ENCODE data around the gene IGSF9. TPM values are rescaled to one million over a fixed set of nuclear protein-coding genes. Genes with fewer than 3 reads are reported as not detected.
A peak's percentile ranks its signal among the peaks of the same experiment; 100 is the strongest.

Gene IGSF9
- total and polyA plus RNA-seq, 2 of the 13 experiments (the other 11 are each of a cell fraction or from before 2014, with no cell fraction given), result 0.03 TPM; not detected in 1

DNA sequence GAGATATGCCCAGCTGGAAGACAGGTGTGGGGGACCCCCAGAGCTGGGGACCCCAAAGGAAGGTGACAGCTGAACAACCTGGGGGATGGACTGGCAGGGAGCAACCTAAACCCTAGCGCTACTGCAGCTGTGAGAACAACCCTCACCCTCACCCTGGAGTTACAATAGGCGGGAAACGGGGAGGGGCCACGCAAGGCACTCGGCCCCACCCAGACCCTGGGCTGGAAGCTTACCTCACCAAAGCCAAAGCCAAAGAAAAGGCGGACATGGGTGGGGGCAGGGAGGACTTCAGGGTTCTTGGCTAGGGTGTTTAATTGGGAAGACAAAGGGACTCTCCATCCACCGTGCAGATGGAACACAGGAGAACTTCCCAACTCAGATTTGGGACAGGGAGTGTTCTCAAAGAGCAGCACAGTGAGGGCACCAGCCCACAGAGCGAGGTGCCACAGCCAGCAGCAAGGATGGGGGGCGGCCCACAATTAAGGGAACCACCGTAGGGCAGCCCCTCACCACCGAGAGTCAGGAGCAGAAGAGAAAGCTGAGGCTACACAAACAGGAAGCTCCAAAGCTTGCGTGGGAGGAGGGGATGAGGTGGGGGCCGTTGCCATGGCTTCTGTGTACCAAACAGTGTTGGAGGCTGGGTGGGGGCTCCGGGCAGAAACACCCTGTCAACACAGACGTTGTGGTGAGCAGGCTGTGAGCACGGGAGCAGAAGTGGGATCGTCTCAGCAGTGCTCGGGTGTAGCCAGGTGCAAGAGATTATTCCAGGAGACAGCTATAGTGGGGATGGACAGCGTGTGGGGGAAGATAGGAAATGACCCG is 22.0 kb downstream of the IGSF9 start (continued):
- no peak for TF ChIP-seq ZNF281 (CRISPR knock-in tag; IDR thresholded peaks at IDR 0.05; ENCODE audit: borderline replicate concordance)
- TF ChIP-seq CSRNP1 (CRISPR knock-in tag; IDR thresholded peaks at IDR 0.05), result no peak
- TF ChIP-seq GABPA (IDR thresholded peaks at IDR 0.05; ENCODE audit: low read depth, low read length), result no peak
- no peak for TF ChIP-seq GABPA (CRISPR knock-in tag; IDR thresholded peaks at IDR 0.05; ENCODE audit: low read depth)
- no peak for TF ChIP-seq IKZF1 (IDR thresholded peaks at IDR 0.05)
- no peak for TF ChIP-seq SALL1 (CRISPR knock-in tag; IDR thresholded peaks at IDR 0.05)
- no peak for TF ChIP-seq NR2F1 (CRISPR knock-in tag; IDR thresholded peaks at IDR 0.05)
- TF ChIP-seq, protein P1, sequence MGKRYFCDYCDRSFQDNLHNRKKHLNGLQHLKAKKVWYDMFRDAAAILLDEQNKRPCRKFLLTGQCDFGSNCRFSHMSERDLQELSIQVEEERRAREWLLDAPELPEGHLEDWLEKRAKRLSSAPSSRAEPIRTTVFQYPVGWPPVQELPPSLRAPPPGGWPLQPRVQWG (CRISPR knock-in tag; IDR thresholded peaks at IDR 0.05; ENCODE audit: borderline replicate concordance, low read depth), result no peak
- TF ChIP-seq HNRNPUL1 (IDR thresholded peaks at IDR 0.05; ENCODE audit: low read depth, low read length), result no peak
- TF ChIP-seq NFKB2 (CRISPR knock-in tag; IDR thresholded peaks at IDR 0.05; ENCODE audit: borderline replicate concordance), result no peak
- TF ChIP-seq TFAP4 (IDR thresholded peaks at IDR 0.05; ENCODE audit: borderline replicate concordance, low read depth), result no peak
- no peak for TF ChIP-seq HMGA1 (CRISPR knock-in tag; conservative IDR thresholded peaks at IDR 0.05)
- TF ChIP-seq BHLHE40 (IDR thresholded peaks at IDR 0.05; ENCODE audit: low read length), result peak; percentile 64; the same call in 1 of the 2 replicates
- no peak for TF ChIP-seq THAP9 (CRISPR knock-in tag; IDR thresholded peaks at IDR 0.05; ENCODE audit: borderline replicate concordance)
- no peak for TF ChIP-seq TOPORS (CRISPR knock-in tag; IDR thresholded peaks at IDR 0.05)
- no peak for TF ChIP-seq NFIC (IDR thresholded peaks at IDR 0.05; ENCODE audit: low read length)
- no peak for TF ChIP-seq ZFY (CRISPR knock-in tag; IDR thresholded peaks at IDR 0.05)
- no peak for TF ChIP-seq NR1H2 (CRISPR knock-in tag; IDR thresholded peaks at IDR 0.05; ENCODE audit: borderline replicate concordance, low read depth)
- TF ChIP-seq NFE2 (CRISPR knock-in tag; IDR thresholded peaks at IDR 0.05), result no peak
- TF ChIP-seq NFYB (CRISPR knock-in tag; IDR thresholded peaks at IDR 0.05), result no peak
- TF ChIP-seq ZSCAN12 (CRISPR knock-in tag; IDR thresholded peaks at IDR 0.05), result no peak
- peak; percentile 59 for TF ChIP-seq SAP130 (CRISPR knock-in tag; IDR thresholded peaks at IDR 0.05; ENCODE audit: low read depth)
